ENCODE data around the gene RASL10B.
"Not testable (repeated sequence)": the region's sequence is repeated elsewhere in the genome, so short reads cannot be mapped to it uniquely, and the experiment has no call there.

The RASL10B gene

DNA sequence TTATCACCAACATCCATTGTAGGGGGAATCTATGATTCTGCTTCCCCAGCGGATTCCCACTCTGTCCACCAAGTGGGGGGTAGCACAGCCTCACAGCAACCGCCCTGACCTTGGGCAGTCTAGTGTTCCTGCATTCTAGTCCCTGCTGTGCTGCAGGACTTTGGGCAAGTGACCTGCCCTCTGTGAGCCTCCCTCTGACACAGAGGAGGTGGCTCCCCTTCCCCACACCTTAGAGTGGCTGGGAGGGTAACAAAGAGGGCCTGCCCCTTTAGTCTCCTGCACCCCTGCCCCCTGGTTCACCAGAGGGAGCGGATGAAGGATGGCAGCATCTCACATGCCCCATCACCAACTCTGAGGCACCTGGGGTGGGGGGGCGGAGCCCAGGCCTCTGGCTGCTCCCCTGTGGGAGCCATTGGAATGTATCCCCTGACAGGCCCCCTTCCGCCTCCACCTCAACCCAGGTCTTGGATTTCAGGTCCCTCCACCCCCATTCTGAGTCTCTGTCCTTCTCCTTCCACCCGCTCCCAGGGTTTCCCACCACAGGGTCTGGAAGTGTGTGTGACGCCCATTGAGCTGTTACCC is 11.5 kb downstream of the RASL10B start:
- DNase-seq (ENCODE audit: low read depth, low spot score), result no peak

- DNase-seq (ENCODE audit: low read depth, low spot score), result no peak
Measured at GRCh38 chr17:35743626-35744328, 12.3 kb downstream of the RASL10B start.

GRCh38 chr17:35744830-35745229 is 13.4 kb downstream of the RASL10B start:
- no peak for DNase-seq (ENCODE audit: low read depth, low spot score)

- DNase-seq (ENCODE audit: low read depth, low spot score), result no peak
Measured at GRCh38 chr17:35745246-35745645, 13.8 kb downstream of the RASL10B start.

DNA sequence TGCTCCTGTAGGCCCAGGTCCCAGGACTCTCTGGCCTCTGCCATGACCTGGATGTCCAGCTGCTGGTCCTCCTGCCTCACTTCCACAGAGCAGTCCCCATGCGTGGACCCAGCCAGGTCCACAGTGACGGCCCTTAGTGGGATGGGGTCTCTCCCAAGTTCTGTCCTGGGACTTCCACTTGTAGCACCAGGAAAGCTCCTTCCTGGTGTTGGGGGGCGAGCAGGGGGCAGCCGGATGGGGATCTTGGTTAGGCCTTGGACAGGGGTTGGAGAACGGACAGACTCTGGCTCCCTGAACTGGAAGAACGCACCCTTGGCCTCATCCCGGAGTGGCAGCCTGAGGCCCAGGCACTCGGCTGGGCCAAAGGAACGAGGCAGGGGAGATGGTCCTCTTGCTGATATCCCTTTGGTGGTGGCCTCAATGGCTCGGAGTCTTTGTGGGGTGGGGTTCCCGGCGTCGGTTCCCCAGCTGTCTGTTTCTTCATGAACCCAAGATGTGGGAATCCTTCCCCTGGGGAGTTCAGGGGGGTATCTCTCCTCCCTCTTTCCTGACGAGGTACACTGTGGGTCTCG is 14.4 kb downstream of the RASL10B start:
- no peak for DNase-seq (ENCODE audit: low read depth, low spot score)

DNA sequence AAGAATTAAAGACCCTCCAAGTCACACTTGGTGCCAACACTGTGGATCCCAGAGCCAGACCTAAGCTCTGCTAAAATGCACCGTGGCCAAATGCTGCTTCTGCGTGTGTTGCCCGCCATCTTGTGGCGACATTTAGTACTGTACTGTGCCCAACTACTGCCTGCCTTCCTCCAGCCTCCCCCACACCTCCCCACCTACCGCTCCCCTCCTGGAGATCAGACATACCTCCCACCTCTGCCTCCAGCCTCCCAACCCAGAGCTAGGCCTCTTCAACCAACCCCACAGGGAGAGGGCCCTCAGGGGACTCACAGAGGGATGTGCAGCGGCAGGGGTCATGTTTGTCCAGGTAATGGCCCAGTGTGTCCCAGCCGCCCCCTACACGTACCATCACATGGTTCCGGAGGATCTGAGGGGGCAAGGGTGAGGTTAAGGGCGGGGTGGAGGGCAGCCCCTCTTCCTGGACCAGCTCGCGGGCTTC is 16.1 kb downstream of the RASL10B start:
- DNase-seq (ENCODE audit: low read depth, low spot score), result peak; percentile 54

- no peak for DNase-seq (ENCODE audit: low read depth, low spot score)
Measured at GRCh38 chr17:35748341-35748841, 17.0 kb downstream of the RASL10B start.

- no peak for DNase-seq (ENCODE audit: low read depth, low spot score)
Measured at GRCh38 chr17:35748979-35749378, 17.5 kb downstream of the RASL10B start.

DNA sequence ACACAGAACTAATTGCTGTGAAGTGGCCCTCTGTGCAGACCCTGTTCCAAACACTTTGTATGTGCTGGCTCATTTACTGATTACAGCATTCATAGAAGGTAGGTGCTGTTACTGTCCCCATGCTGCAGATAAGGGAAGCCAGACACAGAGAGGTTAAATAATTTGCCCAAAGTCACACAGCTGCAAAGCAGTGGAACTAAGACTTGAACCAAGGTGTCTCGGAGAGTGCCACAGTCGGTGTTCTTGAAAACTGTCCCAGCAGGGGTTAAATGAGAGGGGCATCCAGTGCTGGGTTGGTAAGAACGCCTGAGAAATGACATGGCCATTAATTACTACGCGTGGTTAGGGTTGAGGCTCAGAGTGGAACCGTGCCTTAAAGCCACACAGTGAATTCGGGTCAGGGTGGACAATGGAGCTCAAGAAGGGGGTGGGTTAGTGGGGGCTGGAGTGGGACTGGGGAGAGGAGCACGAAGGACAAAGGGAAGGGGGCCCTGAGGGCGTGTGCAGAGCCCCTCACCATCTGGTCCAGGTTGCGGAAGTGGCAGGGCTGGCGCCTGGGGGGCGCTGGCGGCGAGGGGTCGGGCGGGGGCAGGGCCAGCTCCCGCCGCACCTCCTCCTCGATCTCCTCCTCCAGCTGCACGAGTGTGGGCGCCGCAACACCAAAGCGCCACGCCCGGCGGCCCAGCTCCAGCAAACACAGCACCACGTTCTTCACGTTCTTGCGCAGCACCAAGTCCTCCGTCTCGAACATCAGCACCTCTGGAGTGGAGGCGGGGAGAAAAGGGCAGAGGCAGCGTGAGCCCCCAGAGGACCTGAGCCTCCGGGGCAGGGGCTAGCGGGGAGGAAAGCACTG is 18.3 kb downstream of the RASL10B start:
- DNase-seq (ENCODE audit: low read depth, low spot score), result no peak

DNA sequence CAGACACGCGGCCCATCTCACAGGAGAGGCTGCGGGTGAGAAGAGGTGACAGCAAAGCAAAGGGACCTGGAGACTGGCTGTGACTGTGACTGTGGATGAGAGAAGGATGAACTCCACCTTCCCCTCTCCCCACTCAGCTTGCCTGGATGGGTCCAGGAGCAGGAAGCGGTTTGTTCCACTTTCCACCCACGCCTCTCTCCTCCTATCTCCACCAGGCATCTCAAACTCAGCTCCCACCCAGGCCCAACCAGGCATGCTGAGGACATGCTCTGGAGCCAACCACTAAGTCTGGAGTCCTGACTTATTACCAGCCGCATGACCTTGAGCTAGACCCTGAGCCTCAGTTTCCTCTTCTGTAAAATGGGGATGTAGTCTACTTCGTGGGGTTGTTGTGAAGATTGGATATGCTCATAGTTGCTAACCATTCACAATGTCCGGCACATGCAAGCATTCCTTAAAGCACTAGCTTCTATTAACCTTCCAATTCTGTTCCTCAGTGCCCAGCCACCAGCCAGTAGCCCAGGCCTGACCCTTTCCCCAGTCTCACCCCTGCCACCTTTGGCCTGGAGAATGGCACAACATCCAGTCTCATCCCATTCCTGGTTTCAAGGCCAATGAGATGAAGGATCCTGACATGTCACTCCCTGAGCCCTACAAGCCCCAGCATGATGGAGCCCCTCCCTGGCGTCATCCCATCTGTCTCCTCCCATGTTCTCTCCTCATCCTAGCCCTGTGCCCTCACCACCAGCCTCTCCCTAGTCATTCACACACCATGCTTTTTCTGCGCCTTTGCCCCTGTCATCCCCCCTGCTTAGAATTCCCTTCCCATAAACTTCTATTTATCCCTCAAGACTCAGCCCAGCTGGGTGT is 19.3 kb downstream of the RASL10B start:
- DNase-seq (ENCODE audit: low read depth, low spot score), result no peak

DNA sequence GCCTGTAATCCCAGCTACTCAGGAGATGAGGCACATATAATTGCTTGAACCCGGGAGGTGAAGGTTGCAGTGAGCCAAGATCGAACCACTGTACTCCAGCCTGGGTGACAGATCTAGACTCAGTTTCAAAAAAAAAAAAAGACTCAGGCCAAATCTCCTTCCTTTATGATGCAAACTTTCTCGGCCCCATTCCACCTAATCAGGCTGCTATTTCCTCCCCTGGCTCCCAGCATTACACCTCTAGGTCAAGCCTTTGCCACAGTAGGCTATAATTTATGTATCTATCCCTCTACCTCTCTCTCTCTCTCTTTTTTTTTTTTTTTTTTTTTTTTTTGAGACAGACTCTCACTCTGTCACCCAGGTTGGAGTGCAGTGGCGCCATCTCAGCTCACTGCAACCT is 20.1 kb downstream of the RASL10B start:
- DNase-seq (ENCODE audit: low read depth, low spot score), result not testable (repeated sequence)

DNA sequence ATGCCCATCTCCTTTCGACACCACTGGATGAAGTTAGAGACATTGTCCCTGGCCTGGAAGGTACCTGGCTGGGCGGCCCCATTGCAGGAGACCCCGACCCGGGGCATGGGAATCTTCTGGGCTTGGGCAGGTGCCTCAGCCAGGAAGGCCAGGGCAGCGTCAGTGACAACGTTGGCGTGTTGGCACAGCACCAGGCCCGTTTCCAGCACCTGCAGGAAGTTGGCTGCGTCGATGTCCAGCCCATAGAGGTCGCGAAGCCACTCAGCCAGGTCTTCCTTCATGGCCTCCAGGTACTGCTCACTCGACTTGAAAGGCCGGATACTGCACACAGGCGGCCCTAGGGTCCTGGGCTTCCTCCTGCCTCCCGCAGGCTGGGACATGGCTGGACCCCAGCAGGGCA is 21.0 kb downstream of the RASL10B start:
- DNase-seq (ENCODE audit: low read depth, low spot score), result no peak

DNA sequence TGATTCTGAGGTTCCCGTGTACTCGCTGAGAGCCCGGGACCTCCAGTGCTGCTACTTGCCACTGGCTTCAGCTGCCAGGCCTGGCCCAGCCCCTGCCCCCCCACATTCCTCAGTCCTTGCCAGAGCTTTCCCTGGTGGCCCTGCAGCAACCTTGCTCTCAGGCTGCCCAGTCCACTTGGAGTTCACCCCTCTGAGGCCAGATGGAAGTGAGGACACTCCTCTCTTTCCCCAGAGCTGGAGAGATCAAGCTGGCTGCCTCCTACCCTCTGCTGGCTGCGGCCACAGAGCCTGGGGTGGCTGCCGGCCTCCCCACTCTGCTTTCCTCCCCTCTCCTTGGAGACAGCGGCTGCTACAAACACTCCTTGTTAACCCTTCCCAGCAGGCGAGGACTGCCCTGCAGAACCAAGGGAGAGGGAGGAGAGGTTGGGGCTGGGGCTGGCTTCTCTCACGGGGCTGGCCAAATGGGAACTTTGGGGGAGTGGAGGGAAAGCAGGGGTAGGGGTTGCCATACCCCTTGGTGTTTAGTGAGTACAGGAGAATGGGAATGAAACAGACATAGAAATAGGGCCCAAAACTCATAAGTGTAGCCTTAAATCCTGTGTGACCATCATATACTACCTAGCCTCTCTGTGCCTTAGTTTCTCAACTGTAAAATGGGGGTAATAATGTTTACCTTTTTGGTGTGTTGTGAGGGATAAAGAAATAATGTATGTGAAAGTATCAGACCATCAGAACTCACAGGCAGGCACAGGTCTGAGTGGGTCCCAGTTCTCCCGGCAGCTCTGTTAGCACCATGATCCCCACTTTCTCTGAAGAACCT is 21.7 kb downstream of the RASL10B start, which contains the start of gene GAS2L2:
TSS of gene GAS2L2 (minus strand) at position 295 of the 820 bp plus-strand sequence. CDS start 389 bp downstream, outside the sequence.
- no peak for DNase-seq (ENCODE audit: low read depth, low spot score)

GRCh38 chr17:35757243-35757642 is 25.8 kb downstream of the RASL10B start:
- DNase-seq (ENCODE audit: low read depth, low spot score), result no peak

DNA sequence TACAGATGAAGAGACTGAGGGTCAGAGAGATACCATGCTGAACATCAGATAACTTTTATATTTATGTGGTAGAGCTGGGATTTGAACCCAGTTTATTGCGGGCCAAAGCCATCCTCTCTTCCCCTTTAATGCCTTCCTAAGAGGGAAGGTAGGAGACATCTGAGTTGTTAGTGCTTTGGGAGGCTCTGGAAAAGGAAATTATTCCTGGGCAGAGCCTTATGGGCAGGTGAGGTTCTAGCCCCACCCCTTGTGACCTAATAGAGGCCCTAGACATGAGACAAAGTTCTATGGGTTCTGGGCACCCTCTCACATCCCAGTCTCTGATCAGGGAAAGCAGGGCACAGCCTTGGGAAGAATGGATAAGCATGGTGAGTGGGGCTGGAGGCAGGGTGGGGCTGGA is 29.1 kb downstream of the RASL10B start, which contains the start of gene C17orf50:
TSS of gene C17orf50 (plus strand) at position 301 of the 400 bp plus-strand sequence. CDS start at position 356, 55 bp downstream.
- no peak for DNase-seq (ENCODE audit: low read depth, low spot score)

GRCh38 chr17:35761601-35762000 is 30.2 kb downstream of the RASL10B start:
- DNase-seq (ENCODE audit: low read depth, low spot score), result no peak

- DNase-seq (ENCODE audit: low read depth, low spot score), result no peak
Measured at GRCh38 chr17:35763767-35764122, 32.3 kb downstream of the RASL10B start.

GRCh38 chr17:35764123-35764991 is 32.9 kb downstream of the RASL10B start:
- peak; percentile 65 for DNase-seq (ENCODE audit: low read depth, low spot score)

Measured in activated CD4-positive, CD25-positive, alpha-beta regulatory T cell treated with anti-CD3 and anti-CD28 coated beads, Interleukin-2, amount 50 U/mL, for 16 hours (primary cell).